GM21723 (cell line): Measurements from ENCODE around the gene SLC16A3.
A peak's percentile ranks its signal among the peaks of the same experiment; 100 is the strongest.

ENCODE experiments used
- ATAC-seq: cut with Tn5 transposase; IDR thresholded peaks from one replicate; pipeline ENCODE4 v1.9.1; 2021; ENCODE audit warnings: mild to moderate bottlenecking, moderate library complexity; ENCODE audit not compliant: unreplicated experiment

SLC16A3 gene

DNA sequence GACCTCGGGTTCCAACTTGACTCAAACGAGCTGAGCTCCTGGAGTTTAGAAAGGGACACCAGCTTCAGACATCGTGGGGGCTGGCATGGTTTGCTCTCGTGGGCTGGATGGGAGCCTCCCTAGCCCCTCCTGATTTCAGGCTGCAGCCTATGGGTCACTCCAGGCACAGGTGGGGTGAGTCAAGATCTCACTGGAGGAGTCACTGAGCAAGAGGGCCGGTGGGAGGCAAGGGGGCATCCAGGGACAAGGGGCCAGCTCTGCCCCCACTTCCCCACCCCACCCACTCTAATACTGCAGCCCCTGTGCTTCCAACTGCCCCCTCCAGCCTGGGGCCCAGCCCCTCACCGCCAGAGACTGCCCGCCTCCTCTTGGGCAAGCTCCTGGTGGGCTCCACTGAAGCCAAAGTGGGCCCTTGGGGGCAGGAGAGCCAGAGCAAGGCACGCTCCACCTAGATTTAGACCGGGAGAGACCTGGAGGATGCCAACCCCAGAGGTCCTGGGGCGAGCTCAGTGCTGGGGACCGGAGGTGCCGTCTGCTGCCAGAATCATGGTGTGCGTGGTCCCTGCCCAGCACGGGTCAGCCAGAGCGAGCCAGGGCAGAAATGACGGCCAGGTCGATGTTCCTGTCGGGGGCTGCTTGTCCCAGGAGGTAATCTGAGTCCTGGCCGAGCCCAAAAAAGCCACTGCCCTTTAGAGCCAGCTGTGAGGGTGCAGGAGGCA, 6.4 kb downstream of the SLC16A3 start:
- ATAC-seq: no peak

DNA sequence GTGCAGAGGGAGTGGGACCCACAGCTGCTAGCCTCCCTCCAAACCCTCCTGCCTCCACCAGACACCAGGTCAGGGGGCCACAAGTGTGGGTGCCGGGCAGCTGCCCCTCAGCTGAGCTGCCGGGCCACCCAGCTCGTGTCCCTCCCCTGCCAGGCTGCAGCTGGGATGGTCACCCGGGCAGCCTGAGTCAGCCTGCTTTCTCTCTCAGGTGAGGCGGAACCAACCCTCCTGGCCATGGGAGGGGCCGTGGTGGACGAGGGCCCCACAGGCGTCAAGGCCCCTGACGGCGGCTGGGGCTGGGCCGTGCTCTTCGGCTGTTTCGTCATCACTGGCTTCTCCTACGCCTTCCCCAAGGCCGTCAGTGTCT, 6.9 kb downstream of the SLC16A3 start:
- no peak for ATAC-seq

DNA sequence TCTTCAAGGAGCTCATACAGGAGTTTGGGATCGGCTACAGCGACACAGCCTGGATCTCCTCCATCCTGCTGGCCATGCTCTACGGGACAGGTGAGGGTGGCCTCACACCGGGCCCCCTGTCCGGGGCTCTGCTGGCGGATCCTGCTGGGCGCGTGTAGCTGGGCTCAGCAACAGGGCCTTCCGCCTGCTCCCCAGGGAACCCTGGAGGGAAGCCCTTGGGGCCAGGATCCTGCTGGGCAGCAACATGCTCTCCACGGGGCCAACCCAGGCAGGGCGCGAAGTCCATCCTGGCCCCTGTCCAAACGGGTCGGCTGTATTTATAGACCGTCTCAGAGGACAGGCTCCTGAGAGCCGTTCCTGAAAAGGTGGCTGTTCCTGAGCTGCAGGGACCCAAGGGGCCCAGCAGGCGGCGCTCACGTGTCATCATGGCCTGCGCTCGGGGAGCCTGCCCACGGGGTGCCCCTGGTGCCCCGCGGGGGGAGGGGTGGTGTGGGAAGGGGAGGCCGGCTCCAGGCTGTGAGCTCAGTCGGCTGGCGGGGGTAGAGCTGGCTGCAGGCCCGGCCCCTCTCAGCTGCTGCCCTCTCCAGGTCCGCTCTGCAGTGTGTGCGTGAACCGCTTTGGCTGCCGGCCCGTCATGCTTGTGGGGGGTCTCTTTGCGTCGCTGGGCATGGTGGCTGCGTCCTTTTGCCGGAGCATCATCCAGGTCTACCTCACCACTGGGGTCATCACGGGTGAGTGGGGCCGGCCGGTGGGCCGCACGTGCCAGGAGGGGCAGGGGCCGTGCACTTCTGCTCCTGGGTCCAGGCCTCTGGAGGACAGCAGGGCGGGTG, 7.5 kb downstream of the SLC16A3 start:
- ATAC-seq: no peak

DNA sequence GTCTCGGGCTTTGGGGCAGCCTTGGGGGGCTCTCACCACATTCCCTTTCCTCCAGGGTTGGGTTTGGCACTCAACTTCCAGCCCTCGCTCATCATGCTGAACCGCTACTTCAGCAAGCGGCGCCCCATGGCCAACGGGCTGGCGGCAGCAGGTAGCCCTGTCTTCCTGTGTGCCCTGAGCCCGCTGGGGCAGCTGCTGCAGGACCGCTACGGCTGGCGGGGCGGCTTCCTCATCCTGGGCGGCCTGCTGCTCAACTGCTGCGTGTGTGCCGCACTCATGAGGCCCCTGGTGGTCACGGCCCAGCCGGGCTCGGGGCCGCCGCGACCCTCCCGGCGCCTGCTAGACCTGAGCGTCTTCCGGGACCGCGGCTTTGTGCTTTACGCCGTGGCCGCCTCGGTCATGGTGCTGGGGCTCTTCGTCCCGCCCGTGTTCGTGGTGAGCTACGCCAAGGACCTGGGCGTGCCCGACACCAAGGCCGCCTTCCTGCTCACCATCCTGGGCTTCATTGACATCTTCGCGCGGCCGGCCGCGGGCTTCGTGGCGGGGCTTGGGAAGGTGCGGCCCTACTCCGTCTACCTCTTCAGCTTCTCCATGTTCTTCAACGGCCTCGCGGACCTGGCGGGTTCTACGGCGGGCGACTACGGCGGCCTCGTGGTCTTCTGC, 8.4 kb downstream of the SLC16A3 start:
- ATAC-seq: no peak

DNA sequence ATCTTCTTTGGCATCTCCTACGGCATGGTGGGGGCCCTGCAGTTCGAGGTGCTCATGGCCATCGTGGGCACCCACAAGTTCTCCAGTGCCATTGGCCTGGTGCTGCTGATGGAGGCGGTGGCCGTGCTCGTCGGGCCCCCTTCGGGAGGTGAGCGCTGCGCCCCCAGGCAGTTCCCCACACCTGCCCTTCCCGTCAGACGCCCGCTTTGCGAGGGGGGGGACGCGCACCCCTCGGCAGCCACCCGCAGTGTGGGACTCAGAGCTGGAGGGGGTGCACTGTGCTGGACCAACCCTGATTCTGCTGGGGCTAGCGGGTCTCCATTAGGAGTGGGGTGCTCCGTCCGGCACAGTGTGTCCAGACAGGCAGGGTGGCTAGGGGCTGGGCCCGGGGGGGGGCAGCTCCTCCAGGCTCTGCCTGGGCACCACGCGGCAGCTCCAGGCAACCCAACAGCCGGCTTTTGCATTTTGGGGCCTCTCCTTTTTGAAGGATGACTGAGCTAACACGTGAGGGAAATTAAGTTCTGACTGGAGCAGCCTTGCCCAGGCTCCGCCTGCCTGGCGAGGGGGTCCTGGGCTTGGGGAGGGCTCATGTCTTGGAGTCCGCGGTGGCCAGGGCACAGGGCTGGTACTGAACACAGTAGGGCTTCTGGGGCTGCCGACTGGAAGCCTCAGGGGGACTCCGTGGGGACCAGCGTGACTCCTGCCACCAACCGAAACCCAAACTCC, 9.1 kb downstream of the SLC16A3 start:
- no peak for ATAC-seq

DNA sequence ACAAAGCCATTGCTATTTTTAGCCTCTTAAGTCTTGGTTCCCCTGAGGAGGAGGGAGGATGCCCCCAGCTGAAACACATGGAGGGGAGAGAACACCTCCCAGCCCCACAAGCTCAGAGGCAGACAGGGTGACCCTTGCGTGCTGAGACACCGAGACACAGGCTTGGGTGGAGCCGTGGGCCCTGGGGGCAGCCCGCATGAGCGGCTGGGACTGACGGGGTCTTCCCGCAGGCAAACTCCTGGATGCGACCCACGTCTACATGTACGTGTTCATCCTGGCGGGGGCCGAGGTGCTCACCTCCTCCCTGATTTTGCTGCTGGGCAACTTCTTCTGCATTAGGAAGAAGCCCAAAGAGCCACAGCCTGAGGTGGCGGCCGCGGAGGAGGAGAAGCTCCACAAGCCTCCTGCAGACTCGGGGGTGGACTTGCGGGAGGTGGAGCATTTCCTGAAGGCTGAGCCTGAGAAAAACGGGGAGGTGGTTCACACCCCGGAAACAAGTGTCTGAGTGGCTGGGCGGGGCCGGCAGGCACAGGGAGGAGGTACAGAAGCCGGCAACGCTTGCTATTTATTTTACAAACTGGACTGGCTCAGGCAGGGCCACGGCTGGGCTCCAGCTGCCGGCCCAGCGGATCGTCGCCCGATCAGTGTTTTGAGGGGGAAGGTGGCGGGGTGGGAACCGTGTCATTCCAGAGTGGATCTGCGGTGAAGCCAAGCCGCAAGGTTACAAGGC, 9.8 kb downstream of the SLC16A3 start:
- ATAC-seq: peak; percentile 43

DNA sequence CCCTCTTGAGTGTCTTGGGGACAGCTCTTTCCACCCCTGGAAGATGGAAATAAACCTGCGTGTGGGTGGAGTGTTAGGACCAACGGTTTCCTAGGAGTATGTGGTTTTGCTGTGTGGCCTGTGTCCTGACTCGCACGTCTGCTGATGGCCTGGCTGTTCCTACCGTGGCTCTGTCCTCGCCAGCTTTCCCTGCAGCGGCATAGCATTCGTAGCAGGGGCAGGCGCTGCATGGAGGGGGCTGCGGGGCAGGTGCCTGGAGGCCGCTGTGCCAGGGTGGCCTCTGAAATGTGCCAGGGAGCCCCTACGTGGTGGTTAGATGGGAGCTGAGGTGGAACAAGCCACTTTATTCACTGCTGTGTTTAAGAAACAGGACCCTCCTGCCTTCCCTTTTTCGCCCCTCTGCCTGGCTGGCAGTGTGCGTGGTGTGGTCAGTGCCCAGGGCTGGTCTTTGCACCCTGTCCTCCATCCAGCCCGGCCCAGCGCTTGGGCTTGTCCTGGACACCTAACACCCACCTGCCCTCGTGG, 10.6 kb downstream of the SLC16A3 start:
- ATAC-seq: no peak

DNA sequence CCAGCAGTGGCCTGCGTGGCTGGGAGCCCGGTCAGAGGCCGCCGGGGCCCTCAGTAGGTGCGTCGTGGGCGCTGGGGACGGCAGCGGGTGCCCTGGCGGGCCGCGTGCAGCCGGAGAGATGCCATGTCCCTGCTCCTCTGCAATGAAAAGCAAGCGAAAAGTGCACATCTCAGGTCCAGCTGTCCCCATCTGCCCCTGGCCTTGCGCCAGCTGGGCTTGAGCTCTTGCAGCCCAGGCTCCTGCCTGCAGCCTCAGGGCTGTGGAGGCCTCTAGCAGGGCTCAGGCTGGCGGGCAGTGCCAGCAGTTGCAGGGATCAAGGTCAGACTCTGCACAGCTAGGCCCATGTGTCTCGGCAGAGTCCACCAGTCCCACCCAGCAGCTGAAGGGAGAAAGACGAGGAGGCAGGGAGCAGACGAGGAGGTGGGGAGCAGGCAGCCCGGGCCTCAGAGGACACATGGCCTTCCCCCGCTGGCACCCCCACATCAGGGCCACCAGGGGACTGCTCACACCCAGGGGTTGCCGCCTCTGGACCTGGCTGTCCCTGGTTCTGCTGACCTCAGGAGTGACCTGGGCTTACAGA, 11.2 kb downstream of the SLC16A3 start:
- ATAC-seq: no peak

DNA sequence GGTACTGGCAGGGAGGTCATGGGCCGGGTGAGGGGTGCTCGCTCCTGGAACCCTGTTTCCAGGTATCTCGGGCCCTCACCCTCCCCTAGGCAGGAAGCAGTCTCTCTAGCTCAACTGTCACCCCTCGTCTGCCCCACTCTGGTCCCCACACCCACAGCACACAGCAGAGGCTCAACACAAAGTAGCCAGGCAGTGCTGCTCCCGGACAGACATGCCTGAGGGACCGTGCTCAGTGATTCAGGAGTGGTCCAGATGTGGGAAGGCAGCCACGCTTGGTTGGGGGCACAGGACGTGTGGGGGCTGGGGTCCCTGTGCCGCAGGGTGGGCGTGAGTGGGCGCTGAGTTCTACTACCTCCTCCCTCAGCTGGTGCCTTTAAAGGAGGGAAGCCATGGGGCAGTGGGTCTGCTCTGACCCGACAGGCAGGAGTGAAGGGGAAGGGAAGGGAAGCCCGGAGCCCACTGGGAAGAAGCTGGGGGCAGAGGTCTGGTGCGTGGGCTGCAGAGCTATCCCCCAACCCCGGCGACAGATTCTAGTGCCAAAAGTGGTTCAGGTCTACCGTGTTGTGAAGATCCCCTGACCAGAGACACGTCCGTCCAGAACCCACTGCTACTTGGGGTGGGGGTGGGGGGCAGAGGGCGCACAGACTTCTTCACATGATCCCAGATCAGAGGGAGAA, 11.8 kb downstream of the SLC16A3 start:
- no peak for ATAC-seq

DNA sequence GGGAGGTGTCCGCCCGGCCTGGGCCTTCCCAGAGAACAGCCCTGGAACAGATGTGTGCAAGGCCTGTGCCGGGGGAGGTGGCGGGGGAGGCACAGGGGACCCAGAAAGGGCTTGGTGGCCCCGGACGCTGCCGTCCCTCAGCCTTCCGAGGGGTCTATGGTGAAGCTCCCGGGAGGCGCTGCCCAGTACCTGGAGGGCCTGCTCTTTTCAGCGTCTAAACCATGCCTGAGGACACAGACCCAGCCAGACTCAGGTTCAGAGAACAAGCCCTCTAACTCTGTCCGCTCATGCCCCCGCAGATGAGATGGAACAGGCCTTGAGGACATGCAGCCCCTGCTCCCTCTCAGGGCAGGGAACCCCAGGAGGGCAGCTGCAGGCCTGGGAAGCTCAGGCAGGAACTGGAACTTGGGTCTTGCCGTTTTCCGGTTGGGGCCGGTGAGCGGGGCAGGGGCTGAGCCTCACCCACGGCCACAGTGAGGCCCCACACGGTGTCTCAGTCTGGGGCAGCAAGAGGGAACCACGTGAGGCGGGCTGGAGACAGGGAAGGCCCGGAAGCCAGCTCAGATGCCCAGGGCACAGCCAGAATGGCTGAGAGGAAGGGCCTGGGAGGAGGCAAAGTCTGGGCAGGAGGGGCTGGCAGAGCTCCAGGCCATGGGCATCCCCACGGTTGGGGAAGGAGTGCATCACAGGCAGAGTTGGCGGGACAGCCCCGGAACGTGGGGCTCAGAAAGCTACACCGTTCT, 12.5 kb downstream of the SLC16A3 start:
- ATAC-seq: no peak

DNA sequence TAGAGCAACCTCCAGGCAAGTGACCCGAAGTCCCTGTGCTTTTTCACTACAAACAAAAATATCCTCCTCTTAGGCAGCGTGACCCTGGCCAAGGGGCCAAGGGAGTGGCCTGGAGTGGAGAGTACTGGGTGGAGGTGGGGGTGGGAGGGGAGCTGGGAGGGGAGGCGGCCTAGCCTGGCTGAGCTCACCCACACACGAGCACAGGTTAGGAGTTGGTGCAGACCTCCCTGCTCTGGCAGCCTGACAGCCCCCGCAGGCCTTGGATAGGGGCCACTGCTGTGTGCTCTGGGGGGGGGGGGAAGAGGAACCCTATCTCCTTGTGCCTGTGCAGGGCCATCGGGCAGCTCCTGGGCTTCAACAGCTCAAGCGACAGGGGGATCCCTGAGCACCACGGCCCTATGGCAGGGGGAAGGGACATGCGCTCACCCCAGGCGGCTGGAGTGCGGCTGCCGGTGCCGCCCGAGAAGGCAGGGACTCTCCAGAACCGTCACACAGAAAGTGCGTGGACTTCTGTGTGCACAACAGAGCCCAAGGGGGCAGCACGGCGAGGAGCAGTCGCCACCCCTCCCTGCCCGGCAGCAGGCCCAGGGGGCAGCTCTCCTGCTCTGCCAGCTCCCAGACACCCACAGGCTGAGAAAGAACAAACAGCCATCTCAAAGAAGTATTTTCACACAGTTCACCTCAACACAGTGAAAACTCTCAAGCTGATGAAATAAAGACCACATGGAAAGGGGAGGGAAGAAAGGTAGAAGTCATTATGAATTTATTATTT, 13.3 kb downstream of the SLC16A3 start:
- ATAC-seq: no peak

DNA sequence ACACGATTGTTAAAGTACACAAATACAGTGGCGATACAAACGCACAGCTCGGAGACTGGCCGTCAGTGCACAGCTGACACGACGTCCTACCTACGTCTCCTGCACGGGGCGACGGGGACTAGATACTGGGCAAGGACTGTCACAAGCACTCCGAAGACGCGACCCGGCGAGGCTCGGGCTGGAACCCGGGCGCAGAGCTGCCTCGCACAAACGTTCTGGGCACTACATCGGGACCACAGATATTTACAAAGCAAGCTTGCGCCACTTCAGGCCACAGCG, 13.8 kb downstream of the SLC16A3 start:
- ATAC-seq: no peak

DNA sequence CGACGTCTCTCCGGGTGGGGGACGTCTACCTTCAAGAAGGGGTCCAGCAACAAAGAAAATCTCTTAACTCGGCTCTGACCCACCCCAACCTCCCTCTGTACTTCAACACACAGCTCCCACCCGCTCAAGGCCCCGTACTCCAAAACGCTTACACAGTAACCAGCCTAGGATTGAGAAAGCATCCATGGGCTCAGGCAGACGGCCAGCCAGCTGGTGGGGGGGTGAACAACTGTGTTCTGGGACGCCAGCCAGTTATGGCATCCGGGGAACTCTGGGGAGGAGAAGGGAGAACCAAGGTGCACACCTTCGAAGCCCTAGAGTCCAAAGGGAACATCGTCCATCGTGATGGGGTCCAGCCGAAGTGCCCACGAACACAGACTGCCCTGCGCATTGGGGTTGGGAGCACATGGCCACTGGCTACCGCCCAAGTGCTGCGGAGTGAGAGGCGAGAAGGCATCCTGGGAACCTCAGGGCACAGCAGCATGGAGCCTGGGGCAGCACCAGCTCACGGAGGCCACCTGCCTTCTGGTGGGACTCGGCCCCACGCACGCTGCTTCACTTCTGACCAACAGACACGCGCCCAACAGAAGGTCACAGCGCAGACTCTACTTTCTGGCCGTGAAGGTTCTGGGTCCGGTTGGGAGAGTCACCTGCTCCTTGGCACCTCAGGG, 14.3 kb downstream of the SLC16A3 start:
- ATAC-seq: no peak

DNA sequence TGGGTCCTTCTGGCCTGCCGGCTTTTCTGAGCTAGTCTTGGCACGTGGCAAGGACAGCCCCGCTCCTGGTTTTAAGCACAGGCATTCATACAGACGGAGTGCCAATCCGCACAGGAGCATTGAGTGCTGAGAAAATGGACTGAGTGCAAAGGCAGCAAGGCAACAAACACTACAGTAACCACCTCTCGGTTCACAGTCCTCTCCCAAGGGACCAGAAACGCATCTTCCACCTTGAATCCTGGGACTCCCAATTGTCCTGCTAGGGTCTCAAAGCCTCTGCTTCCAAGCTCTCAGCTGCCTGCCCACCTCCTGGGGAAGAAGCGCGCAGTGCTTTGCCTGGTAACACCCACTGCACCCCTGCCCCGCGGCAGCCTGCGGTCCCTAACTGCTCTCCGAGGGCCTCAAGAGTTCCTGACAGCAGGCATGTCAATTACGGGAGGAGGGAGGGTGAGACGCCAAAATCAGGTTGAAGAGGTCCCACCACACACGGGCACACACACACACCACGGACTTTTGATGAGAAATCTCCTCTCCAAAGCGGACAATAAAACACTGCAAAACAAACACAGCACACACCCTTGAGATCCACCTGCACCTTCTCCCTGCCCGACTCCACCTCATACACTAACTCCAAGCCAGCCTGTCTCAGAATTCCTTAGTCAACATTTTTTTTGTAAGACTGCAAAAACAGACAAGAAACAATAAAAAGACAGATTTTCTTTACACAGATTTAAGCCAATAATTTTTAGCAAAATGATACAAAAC, 15.0 kb downstream of the SLC16A3 start:
- no peak for ATAC-seq

DNA sequence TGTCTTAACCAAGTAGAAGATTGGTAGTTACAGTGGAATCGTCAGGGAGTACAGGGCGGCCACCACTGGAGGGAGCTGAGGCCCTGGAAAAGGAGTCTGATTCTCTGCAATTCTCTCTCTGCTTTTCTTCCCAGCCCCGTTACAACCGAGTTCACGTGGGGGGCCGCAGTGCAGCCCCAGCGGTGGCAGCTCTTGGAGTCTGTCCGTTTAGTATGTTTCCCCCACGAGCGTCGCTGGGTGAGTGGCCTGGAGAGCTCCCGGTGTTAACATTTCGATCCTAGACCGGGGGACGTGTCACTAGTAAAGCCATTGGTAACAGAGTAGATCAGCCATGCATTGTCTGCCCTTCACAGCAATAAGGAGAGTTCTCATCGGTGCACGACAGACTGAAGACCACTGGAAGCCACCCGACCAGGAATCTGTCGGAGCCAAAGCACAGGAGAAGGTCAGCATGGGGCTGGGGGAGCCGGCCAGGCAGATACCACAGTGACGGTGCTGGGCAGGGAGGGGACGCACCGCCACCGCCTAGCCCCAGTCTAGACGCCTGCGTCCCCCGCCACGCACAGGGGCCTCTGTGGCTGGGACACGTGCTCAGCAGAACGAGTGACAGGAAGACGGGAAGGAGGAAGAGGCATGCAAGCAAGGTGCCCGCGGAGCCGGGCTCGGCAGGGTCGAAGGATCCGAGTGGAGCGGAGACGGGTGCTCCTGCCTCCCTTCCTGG, 15.7 kb downstream of the SLC16A3 start:
- ATAC-seq: no peak
